Inflammatory macrophage treated with lipopolysaccharide for 4 hours (primary cell): ENCODE measurements around the gene KPNA6.
"Not testable (repeated sequence)": the region's sequence is repeated elsewhere in the genome, so short reads cannot be mapped to it uniquely, and the experiment has no call there.

ENCODE experiments used
- DNase-seq: peaks from one replicate; pipeline ENCODE4 v3.0.0-alpha.2; 2020

Gene KPNA6

GRCh38 chr1:32100807-32101708 lies 6.8 kb upstream of the KPNA6 start:
- DNase-seq: no peak

GRCh38 chr1:32104127-32104526 lies 3.7 kb upstream of the KPNA6 start:
- DNase-seq: no peak

- no peak for DNase-seq
Measured at GRCh38 chr1:32105338-32105737, 2.5 kb upstream of the KPNA6 start.

GRCh38 chr1:32106663-32107275 lies 1.1 kb upstream of the KPNA6 start:
- peak; percentile 53 for DNase-seq

- DNase-seq: no peak
Measured at GRCh38 chr1:32111040-32111623, 3.3 kb downstream of the KPNA6 start.

GRCh38 chr1:32111789-32112188 lies 3.9 kb downstream of the KPNA6 start:
- no peak for DNase-seq

- no peak for DNase-seq
Measured at GRCh38 chr1:32112806-32113375, 5.0 kb downstream of the KPNA6 start.

- not testable (repeated sequence) for DNase-seq
Measured at GRCh38 chr1:32113436-32113835, 5.6 kb downstream of the KPNA6 start.

GRCh38 chr1:32114420-32114819 lies 6.6 kb downstream of the KPNA6 start:
- DNase-seq: no peak

GRCh38 chr1:32115496-32115895 lies 7.6 kb downstream of the KPNA6 start:
- DNase-seq: no peak

- DNase-seq: no peak
Measured at GRCh38 chr1:32116531-32116930, 8.7 kb downstream of the KPNA6 start.

- peak; percentile 38 for DNase-seq
Measured at GRCh38 chr1:32122151-32122550, 14.3 kb downstream of the KPNA6 start.

- DNase-seq: peak; percentile 7
Measured at GRCh38 chr1:32123361-32123760, 15.5 kb downstream of the KPNA6 start.

- no peak for DNase-seq
Measured at GRCh38 chr1:32125313-32125712, 17.5 kb downstream of the KPNA6 start.

GRCh38 chr1:32126770-32127169 lies 18.9 kb downstream of the KPNA6 start:
- DNase-seq: peak; percentile 11

- no peak for DNase-seq
Measured at GRCh38 chr1:32127409-32128198, 19.7 kb downstream of the KPNA6 start.

GRCh38 chr1:32128479-32128878 lies 20.6 kb downstream of the KPNA6 start:
- no peak for DNase-seq

- no peak for DNase-seq
Measured at GRCh38 chr1:32128964-32129363, 21.1 kb downstream of the KPNA6 start.

- DNase-seq: not testable (repeated sequence)
Measured at GRCh38 chr1:32133950-32134280, 26.1 kb downstream of the KPNA6 start.

- no peak for DNase-seq
Measured at GRCh38 chr1:32137111-32137510, 29.3 kb downstream of the KPNA6 start.

GRCh38 chr1:32138965-32139364 lies 31.1 kb downstream of the KPNA6 start:
- no peak for DNase-seq

GRCh38 chr1:32142446-32143301 lies 34.8 kb downstream of the KPNA6 start:
- no peak for DNase-seq
